OCI-LY1 (cell line): ENCODE results near the gene CHST8.

ENCODE experiments used
- H2AFZ ChIP-seq: fragments of 200-600 bp; sonication (generic), shearing (Covaris generic); 2 replicates; pipeline ENCODE4 v1.6.0; 2014; ENCODE audit warnings: antibody characterized with exemption, mild to moderate bottlenecking, low read length
- H3F3A ChIP-seq: fragments of 200-600 bp; sonication (generic), shearing (Covaris generic); 2 replicates; pipeline ENCODE4 v1.6.0; 2014; ENCODE audit warnings: mild to moderate bottlenecking, antibody characterized with exemption, low read length, moderate library complexity; ENCODE audit not compliant: insufficient read depth
- H3K27ac ChIP-seq: fragments of 200-600 bp; sonication (generic); 2 replicates; pipeline ENCODE4 v1.5.1; 2014; ENCODE audit warnings: low read length, mixed run types, mild to moderate bottlenecking, low read depth; ENCODE audit not compliant: poor library complexity, severe bottlenecking
- H3K27me3 ChIP-seq: fragments of 200-600 bp; sonication (generic); 2 replicates; pipeline ENCODE4 v1.6.0; 2014; ENCODE audit warnings: antibody characterized with exemption, mild to moderate bottlenecking, low read length, moderate library complexity; ENCODE audit not compliant: insufficient read depth
- H3K36me3 ChIP-seq: fragments of 200-600 bp; sonication (generic); 2 replicates; pipeline ENCODE4 v1.6.1; 2014; ENCODE audit warnings: mild to moderate bottlenecking, antibody characterized with exemption, low read length, moderate library complexity, mixed read lengths; ENCODE audit not compliant: insufficient read depth
- H3K4me1 ChIP-seq: fragments of 200-600 bp; sonication (generic); 2 replicates; pipeline ENCODE4 v1.5.1; 2014; ENCODE audit warnings: mild to moderate bottlenecking, low read length, moderate library complexity; ENCODE audit not compliant: insufficient read depth, severe bottlenecking
- H3K4me2 ChIP-seq: fragments of 200-600 bp; sonication (generic), shearing (Covaris generic); 2 replicates; pipeline ENCODE4 v1.6.1; 2014; ENCODE audit warnings: low read length
- H3K4me3 ChIP-seq: fragments of 200-600 bp; sonication (generic); 2 replicates; pipeline ENCODE4 v1.5.1; 2014; ENCODE audit warnings: low read length, low read depth, mild to moderate bottlenecking, mixed read lengths; ENCODE audit not compliant: poor library complexity, severe bottlenecking
- H3K79me2 ChIP-seq: fragments of 200-600 bp; shearing (Covaris generic); 2 replicates; pipeline ENCODE4 v1.6.1; 2016; ENCODE audit warnings: mixed run types, low read length, mixed read lengths; ENCODE audit not compliant: insufficient read depth
- H3K9ac ChIP-seq: fragments of 200-600 bp; sonication (generic), shearing (Covaris generic); 2 replicates; pipeline ENCODE4 v1.6.1; 2014; ENCODE audit warnings: mild to moderate bottlenecking, low read length, mixed read lengths
- H3K9me2 ChIP-seq: fragments of 200-600 bp; sonication (generic), shearing (Covaris generic); 2 replicates; pipeline ENCODE4 v1.6.1; 2014; ENCODE audit warnings: low read depth, mild to moderate bottlenecking, low read length, mixed read lengths
- H3K9me3 ChIP-seq: fragments of 200-600 bp; shearing (Covaris generic); 2 replicates; pipeline ENCODE4 v1.6.1; 2014; ENCODE audit warnings: low read length, mixed read lengths
- H4K20me1 ChIP-seq: fragments of 200-600 bp; sonication (generic), shearing (Covaris generic); 2 replicates; pipeline ENCODE4 v1.6.0; 2016; ENCODE audit warnings: mild to moderate bottlenecking, low read length; ENCODE audit not compliant: insufficient read depth
- EZH2 ChIP-seq: fragments of 200-600 bp; sonication (generic), shearing (Covaris generic); IDR thresholded peaks from 2 replicates; pipeline ENCODE4 v1.8.0; 2017; ENCODE audit warnings: borderline replicate concordance, mixed run types, mild to moderate bottlenecking, antibody characterized with exemption, low read length, moderate library complexity, mixed read lengths
- TF ChIP-seq, protein P1 (sequence below): fragments of 200-600 bp; sonication (generic), shearing (Covaris generic); IDR thresholded peaks from 2 replicates; pipeline ENCODE4 v1.5.1; 2017; ENCODE audit warnings: mild to moderate bottlenecking, antibody characterized with exemption, low read length, moderate library complexity, mixed read lengths

CHST8 gene

DNA sequence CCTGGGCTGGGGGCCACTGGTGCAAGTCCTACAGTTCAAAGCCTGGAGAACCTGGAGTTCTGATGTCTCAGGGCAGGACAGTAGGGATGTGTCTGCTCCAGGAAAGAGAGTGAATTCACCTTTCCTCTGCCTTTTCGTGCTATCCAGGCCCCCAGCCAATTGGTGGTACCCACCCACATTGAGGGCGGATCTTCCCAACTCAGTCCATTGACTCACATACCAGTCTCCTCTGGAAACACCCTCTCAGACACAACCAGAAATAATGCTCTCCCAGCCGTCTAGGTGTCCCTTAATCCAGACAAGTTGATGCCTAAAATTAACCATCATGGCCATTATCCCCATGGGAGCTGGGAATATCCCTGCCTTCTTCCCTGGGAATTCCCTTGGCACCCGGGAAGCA lies 38.8 kb upstream of the CHST8 start:
- Histone ChIP-seq H2AFZ (no peak overlapping the region), H3K9ac (no peak overlapping the region), H3K9me3 (no peaks in the 10 kb centered on the region), H3K4me3 (no peak overlapping the region), H4K20me1 (no peaks in the 10 kb centered on the region), H3K79me2 (no peaks in the 10 kb centered on the region), H3K4me1 (no peaks in the 10 kb centered on the region), H3K27me3 (no peaks in the 10 kb centered on the region), H3K36me3 (no peaks in the 10 kb centered on the region), H3F3A (no peaks in the 10 kb centered on the region), H3K4me2 (no peak overlapping the region), H3K27ac (no peak overlapping the region), H3K9me2 (no peaks in the 10 kb centered on the region)
- TF ChIP-seq, protein P1, sequence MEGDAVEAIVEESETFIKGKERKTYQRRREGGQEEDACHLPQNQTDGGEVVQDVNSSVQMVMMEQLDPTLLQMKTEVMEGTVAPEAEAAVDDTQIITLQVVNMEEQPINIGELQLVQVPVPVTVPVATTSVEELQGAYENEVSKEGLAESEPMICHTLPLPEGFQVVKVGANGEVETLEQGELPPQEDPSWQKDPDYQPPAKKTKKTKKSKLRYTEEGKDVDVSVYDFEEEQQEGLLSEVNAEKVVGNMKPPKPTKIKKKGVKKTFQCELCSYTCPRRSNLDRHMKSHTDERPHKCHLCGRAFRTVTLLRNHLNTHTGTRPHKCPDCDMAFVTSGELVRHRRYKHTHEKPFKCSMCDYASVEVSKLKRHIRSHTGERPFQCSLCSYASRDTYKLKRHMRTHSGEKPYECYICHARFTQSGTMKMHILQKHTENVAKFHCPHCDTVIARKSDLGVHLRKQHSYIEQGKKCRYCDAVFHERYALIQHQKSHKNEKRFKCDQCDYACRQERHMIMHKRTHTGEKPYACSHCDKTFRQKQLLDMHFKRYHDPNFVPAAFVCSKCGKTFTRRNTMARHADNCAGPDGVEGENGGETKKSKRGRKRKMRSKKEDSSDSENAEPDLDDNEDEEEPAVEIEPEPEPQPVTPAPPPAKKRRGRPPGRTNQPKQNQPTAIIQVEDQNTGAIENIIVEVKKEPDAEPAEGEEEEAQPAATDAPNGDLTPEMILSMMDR, result no peak
- no peak for TF ChIP-seq EZH2

DNA sequence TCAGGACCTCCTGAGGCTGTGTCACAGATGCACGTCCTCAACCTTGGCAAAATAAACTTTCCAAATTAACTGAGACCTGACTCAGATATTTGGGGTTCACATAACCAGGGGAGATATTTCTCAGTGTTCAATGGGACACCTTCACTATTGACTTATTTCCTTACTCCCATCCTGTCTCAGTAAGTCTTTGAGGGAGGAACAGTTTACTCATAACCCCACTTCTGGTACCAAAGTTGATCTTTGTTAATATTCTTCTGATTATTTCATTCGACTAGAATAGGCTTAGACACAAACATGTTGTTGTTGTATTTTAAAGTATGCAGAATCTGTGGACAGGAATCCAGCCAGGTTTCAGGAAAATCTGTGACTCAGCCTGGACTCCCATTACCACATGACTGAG lies 34.6 kb upstream of the CHST8 start:
- Histone ChIP-seq H3K4me1 (no peaks in the 10 kb centered on the region), H4K20me1 (no peaks in the 10 kb centered on the region), H3K27ac (no peak overlapping the region), H3K9me2 (no peaks in the 10 kb centered on the region), H3K4me3 (no peak overlapping the region), H3K36me3 (no peaks in the 10 kb centered on the region), H3K79me2 (no peaks in the 10 kb centered on the region), H2AFZ (no peak overlapping the region), H3K9me3 (no peaks in the 10 kb centered on the region), H3K9ac (no peak overlapping the region), H3K4me2 (no peak overlapping the region), H3K27me3 (no peaks in the 10 kb centered on the region), H3F3A (no peaks in the 10 kb centered on the region)
- TF ChIP-seq EZH2, result no peak
- TF ChIP-seq, protein P1, result no peak

DNA sequence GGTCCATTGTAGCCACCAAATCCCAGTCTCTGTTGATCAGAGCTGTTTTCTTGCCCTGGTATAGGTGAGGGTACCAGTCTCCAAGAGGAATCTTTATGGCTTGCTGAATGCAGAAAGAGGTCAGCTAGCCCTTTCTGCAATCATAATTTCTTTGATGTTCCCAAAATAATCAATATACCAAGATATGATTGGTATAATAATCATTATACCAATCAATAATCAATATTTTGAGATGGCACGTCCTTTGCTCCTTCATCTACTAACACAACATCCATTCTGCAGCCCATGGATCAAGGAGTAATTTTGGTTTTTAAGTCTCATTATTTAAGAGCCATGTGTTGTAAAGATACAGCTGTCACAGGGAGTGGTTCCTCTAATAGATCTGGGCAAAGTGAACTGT lies 31.5 kb upstream of the CHST8 start:
- Histone ChIP-seq H3K4me2 (no peak overlapping the region), H4K20me1 (no peaks in the 10 kb centered on the region), H3K79me2 (no peaks in the 10 kb centered on the region), H3K9me3 (no peaks in the 10 kb centered on the region), H3K27me3 (no peaks in the 10 kb centered on the region; the same call in 1 of the 2 replicates), H3K9me2 (no peaks in the 10 kb centered on the region), H3K4me3 (no peak overlapping the region), H3F3A (no peaks in the 10 kb centered on the region), H3K9ac (no peak overlapping the region), H3K27ac (no peak overlapping the region), H3K36me3 (no peaks in the 10 kb centered on the region), H2AFZ (no peak overlapping the region), H3K4me1 (no peaks in the 10 kb centered on the region)
- TF ChIP-seq, protein P1, result no peak
- no peak for TF ChIP-seq EZH2
